GM18502 (cell line): ENCODE results near the gene PITX3.
"Not testable (repeated sequence)": the region's sequence is repeated elsewhere in the genome, so short reads cannot be mapped to it uniquely, and the experiment has no call there.

Experiments
- ATAC-seq: cut with Tn5 transposase; IDR thresholded peaks from one replicate; pipeline ENCODE4 v1.9.1; 2021; ENCODE audit warnings: mild to moderate bottlenecking; ENCODE audit not compliant: unreplicated experiment, poor library complexity

The PITX3 gene

DNA sequence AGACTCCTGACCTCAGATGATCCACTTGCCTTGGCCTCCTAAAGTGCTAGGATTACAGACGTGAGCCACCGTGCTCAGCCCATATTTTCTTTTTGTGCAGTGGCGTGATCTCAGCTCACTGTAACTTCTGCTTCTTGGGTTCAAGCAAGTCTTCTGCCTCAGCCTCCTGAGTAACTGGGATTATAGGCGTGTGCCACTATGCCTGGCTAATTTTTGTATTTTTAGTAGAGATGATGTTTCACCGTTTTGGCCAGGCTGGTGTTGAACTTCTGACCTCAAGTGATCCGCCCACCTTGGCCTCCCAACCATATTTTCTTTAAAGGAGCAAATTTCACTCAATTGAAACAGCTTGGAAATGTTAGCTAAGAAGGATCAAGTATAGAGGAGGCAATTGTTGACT, 20.5 kb upstream of the PITX3 start:
- no peak for ATAC-seq

DNA sequence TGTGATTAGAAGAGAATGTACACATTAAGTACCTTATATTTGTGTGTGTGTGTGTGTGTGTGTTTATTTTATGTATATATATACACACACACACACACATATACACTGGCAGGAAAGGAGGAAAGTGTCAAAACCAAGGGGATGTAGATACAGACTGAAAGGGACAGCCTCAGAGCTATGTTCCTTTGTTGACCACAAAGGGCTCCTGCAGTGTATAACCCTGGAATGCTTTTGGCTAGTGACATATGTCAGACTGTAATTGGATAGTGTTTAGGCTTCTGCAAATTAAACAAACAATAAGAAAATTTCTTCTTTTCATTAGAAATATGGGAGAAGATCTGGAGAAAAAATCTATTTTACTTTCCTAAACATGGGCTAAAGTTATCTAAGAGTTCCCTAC, 19.9 kb upstream of the PITX3 start:
- ATAC-seq: no peak

DNA sequence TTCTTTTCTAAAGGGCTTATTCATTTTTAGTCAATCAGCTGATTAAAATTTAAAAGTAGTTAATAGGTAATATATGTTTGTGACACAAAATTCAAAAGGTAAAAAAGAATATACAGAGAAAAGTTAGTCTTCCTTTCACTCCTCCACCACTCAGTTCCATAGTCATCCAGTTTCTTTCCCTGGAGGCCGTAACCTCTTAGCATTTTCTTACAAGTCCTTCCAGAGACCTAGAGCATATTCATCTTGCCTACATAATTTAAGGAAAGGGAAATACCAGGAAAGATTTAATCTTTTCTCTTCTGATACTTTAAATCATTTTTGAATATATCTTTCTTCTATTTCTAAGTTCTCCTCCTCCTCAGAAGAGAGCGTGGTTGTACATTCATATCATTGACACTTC, 14.1 kb upstream of the PITX3 start:
- ATAC-seq: no peak

DNA sequence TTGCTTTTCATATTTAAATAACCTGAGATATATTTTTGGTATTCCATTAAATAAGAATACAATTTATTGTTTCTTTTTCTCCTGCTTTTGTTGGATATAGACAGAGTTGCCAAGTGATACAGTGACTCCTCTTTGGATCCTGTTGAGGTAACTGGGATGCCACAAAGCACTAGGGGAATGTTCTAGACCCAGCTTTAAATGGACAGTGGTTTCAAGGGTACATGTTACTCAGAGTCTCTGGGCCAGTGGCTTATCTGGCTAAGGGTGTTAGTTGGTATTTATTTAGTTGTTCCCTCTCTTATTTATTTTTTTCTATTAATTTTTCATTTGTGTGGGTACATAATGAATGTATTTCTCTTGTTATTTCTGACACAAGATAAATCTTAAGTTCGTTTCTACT, 13.1 kb upstream of the PITX3 start:
- no peak for ATAC-seq

DNA sequence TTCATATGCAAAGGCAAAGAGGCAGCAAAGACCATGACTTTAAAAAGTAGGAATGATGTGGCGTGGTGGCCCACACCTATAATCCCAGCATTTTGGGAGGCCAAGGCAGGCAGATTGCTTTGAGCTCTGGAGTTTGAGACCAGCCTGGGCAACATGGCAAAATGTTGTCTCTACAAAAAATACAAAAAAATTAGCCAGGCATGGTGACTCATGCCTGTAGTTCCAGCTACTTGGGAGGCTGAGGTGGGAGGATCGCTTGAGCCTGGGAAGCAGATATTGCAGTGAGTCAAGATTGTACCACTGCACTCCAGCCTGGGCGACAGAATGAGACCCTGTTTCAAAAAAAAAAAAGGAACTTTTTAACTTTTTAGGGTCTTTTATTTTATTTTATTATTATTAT, 11.2 kb upstream of the PITX3 start:
- ATAC-seq: not testable (repeated sequence)

DNA sequence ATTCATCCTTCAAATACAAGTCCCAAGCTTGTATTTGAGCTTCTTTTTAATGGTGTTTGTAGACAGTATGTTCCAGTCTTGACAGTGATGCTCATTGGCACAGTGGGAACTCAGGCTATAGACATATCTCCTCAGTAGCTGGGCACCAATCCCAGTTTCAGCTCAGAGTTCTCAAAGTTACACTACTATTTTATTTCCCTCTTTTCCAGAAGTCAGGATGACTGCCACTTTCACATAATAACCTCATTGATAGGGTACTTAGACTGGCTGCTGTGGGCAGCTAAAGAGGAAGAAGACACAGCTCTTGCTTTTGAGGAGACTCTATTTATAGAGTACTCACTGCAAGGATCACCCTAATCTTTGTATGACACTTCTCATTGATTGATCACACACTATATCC, 6.4 kb upstream of the PITX3 start:
- ATAC-seq: no peak

DNA sequence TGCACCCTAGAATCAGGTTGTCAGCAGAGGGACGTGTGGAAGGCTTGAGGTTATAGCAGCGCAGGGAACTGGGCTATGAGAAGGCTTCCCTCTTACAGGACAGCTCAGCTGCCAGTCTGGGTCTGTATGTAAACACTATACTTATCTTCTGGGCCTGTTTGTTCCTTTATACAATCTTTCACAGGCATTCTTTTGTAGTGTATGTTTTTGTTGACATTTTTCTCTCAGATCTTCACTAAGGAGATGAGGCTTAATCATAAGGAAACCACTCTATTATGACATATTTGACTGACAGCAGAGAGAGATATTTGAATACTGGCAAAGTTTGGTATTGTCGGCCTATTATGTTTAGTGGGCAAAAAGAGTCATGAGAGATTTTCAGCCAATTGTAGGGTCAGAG, 4.9 kb upstream of the PITX3 start:
- no peak for ATAC-seq

DNA sequence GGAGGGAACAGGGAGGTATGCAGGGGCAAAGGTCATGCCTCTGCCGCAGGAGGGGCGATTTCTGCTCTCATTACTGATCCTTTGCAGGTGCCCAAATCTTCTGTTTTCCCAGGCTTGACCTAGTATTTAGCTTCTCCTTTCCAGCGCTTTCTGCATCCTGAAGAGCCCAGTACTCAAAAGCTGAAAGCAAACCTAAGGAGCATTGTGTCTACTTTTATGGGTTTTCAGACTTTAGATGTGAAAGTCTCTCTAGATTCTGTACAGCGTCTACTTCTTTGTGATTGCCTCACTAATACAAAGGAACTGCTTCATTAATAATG, 4.6 kb upstream of the PITX3 start:
- ATAC-seq: no peak

DNA sequence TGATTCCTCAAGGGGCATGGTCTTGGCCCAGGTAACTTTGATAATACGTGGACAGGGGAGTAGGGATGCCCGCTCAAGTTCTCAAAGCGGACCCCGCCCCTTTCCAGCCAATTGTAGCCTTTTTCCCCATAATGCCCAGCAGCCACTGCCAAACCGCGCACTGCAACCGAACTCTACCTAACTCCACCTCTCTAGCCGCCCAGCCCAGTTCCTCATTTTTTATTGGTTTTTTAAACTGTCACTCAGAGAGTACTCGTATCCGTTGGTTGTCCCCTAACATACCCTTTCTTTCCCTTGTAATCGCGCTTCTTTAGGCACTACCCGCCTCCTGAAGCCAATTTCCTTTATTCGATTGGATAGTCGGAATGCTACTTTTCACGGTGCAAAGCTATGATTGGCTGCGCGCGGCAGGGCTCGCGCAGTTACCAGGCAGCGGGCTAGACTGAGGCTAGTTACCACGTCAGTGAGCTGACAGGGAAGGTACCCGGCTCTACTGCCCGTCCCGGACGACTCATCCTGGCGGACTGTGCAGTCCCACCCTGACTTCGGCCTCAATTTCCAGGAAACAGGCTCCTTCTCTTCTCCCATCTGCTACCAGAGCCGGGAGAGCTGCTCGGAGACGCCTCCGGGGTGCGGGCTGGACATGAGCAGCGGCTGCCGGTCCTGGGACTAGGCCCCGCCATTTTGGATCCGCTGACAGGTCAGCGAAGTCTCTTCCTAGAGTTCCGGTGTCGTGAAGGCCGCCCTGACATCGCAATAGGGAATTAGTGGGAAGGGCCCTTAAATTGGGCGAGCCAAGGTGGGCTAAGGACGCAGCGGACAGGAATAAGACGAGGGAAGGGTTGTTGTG, 4.0 kb upstream of the PITX3 start, which contains the start of gene GBF1:
Gene GBF1, plus strand, starts transcription at position 451 of the 850 bp plus-strand sequence. CDS start 13,407 bp downstream, outside the sequence.
- ATAC-seq: peak; percentile 91

DNA sequence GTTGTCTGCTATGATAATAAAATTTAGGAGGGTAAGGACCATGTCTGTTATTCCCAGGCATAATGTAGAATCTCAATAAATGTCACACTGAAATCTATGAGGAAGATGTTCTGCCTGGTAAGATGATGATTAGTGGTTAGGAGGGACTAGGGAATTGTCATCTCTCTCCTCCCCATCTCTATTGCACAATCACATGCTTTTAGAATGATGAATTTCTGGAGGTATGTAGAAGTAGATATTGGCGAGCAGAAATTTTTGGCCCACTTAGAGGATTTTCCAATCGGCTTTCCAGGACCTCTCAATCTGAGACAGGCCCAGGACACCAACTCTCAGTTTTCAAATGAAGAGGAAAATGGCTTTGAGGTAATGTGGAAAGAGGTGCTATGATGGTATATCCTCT, 2.0 kb upstream of the PITX3 start:
- ATAC-seq: no peak

DNA sequence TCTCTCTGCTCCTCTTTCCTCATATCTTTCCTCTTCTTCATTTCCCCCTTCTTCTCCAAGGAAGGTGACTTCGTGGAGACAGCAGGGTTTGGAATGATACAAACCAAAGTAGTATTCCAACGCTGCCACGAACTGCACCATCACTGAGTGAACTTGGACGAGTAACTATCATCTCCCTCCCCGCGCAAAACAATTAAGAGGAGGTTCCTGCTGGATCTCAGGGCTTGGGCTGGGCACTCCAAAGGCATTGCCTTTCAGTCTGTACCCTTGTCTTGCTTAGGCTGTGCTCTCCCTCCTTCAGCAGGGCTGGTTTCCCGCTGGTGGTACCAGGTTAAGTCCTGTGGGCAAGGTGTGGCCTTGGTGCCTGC, 790 bp upstream of the PITX3 start:
- no peak for ATAC-seq

DNA sequence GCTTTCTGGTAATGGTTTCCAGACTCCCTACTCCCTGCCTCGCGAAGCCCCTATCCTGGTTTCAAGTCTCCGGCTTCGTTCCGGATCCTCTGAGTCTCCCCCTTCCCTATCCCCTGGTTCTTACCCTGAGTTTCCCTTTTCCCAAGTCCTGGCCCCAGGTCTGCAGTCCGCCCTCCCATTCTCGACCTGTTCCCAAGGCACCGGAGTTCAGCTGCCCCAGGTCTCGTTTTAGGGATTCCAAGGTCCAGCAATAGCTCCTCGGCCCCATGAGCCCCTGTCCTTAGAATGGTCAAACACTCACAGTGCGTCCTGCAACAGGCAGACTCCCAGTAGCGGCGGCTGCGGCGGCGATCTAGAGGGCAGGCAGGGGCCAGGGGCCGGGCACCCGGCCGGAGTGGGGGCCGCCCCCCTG, 274 bp downstream of the PITX3 start:
- ATAC-seq: no peak

DNA sequence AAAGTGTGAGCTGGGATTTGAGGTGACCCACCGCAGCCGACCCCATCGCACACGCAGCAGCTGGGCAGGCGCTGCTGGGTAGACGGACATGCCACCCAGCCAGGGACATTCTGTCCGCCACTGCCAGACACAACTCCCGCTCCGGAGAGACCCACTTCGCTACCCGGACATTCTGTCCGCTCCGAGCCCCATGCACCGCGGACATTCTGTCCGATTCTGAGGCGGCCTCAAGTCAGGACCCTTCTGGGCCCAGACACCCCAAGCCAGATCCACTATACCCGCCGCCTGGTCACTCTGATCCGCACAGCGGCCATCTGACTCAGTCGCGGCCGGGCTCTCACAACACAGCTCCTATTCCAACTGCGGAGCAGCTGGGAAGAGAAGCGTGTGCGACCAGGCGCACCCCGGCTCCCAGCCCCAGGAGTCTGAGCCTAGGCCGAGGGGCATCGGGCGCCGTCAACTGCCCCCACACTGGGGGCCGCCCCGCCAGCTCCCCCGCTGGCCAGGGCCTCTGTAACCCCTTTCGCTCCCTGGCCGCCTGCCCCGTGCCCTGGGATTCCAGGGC, 763 bp downstream of the PITX3 start:
- ATAC-seq: no peak

DNA sequence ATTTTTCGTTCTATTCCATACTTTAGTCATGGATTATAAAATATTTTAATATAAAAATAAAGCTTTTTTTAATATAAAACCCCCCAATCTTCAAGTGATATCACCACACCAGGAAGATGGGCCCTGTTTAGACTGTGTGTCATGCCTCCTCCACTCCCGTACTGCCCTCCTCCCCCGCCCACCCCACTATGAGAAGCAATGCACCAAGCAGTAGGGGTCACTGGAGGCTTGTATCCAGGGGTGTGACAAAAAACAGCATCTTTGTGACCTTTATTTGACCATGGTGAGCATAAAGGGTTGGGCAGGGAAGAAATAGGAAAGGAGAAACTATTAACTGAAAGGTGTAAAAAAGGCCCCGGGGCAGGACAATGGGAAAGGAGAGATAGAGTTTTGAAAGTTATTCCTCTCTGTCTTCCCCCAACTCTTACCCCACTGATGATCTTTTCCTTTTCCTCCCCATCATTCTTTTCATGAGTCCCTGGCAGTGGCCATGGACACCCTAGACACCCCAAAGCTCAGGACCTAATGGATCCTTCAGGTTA, 3.5 kb downstream of the PITX3 start:
- no peak for ATAC-seq

DNA sequence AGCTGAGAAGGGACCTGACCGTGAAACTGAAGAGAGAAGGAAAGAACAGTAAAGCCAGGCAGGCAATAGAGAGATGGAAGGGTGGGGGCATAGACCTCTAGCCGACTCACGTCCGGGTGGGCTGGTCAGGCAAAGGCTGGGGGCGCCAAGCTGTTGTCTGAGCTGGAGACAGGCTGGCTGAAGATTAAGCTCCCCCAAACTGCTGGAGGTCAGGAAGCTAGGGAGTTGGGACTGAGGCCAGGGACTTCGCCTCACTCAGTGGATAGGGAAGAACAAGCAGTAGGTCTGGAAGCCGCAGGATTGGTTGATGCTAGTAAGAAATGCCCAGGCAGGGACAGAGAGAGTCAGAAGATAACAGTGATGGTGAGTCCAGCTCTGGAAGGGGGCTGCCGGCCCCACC, 5.3 kb downstream of the PITX3 start:
- ATAC-seq: no peak

DNA sequence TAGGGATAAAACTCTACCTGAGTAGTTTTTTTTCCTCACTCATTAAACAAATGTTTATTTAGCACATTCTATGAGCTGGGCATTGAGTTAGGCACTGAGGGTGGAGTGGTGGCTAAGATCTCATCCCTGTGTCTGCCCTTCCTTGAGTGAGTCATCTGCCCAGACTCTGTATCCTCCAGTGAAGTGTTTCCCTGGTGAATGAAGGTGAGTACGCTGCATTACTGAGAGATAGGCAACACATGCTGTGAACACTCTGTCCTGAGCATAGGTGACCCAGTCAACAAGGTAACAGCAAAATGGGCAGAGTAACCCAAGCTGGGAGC, 5.8 kb downstream of the PITX3 start:
- no peak for ATAC-seq

DNA sequence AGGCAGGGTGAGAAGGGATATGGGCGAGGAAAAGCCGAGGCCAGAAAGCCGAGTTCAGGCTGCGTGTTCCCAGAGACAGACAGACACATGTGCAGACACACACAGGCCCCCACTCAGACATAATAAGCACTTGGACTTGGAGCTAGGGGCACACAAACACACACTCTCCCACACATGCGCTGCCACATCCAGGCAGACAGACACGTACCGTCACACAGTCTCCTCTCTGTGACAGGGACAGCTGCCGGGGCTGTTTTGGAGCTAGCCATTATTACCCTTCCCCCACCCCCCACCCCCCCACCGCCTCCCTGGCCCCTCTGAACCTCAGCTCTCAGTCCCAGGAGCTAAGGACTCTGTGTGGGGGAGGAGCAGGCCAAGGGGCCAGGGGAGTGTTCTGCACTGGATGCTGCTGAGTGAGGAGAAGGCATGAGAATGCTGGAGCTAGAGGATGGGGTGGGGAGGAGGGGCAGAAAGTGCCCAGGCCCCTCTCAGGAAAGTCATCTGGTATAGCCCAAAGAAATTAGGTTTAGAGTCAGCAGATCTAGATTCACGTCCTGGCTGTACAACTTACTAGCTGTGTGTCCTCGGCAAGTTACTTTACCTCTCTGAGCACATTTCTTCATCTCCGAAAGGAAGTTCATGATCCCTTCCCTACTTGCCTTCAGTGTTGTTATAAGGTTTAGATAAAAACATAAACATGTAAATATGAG, 6.3 kb downstream of the PITX3 start:
- no peak for ATAC-seq

DNA sequence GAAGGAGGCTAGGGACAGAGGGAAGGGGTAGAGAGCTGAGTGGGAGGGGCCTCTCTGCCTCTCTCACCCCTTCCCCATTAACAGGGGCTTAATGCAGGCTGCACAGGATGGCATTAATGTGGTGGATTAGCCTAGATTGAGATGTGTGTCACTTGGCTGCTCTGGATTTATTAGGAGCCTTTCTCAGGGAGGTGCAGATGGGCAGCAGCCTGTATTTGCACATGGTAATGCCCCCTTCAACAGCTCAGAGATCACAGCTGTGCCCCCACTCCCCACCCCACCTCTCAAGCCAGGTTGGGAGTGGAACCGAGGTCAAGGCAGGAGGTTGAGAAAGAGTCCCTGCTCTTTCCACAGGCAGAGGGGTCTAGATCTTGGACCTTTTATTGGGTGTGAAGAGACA, 7.3 kb downstream of the PITX3 start:
- no peak for ATAC-seq

DNA sequence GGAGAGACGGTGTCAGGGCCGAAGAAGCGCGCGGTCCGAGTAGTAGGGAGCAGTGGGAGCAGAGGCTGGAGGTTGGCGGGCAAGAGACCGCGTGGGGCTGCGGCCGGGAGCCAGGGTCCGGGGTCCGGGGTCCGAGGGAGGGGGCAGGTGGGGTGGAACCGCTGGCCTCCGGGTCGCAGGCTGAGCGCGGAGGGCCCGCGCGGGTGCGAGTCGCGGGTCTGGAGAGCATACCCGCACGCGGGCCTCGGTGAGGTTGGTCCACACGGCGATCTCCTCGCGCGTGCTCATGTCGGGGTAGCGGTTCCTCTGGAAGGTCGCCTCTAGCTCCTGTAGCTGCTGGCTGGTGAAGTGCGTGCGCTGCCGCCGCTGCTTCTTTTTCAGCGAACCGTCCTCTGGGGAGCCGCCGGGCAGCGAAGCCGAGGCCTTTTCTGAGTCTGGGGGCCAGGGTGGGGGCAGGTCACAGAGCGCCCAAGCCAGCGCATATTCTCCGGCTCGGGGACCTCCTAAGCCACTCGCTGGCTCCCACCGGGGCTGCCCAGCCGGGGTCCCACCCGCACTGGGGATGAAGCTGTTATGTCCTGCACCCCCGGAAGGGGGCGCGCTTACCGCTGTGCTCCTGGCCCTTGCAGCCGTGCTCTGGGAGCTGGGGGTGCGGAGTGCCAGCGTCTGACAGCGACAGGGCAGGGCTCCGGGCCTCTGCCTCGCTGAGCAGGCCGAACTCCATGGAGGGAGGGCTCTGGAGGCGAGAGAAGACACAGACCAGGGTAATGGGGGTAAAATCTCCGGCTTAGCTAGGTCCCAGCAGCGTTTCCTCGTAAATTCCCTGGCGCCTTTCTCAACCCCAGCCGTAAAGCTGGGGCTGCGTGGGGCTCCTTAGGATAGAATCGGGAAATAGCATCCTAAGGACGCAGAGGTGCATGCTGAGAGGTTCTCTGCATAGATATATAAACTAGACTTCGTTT, 9.7 kb downstream of the PITX3 start:
- no peak for ATAC-seq

DNA sequence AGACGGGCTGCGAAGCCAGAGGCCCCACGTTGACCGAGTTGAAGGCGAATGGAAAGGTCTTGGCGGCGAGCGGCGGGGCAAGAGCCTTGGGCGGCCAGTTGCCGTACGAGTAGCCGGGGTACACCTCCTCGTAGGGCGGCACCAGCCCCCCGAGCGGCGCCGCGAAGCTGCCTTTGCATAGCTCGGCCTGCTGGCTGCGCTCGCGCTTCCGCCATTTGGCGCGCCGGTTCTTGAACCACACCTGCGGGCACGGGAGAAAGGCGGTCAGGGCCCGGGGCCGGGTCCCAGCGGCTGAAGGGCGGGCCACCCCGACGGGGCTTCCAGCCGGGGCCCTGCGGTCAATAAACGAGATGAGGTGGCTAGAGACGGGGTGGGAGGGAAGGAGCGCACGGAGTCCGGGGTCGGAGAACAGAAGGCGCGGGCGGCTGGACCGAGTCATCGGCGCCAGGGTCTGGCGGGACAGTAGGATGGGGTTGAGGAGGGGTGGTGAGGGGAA, 10.4 kb downstream of the PITX3 start:
- ATAC-seq: no peak
